Karpas-422 (cell line): ENCODE data around the gene ANK2. TPM values are rescaled to one million over a fixed set of nuclear protein-coding genes. Genes with fewer than 3 reads are reported as not detected.

Source experiments
- DNase-seq: peaks from one replicate; pipeline ENCODE4 v3.0.0-alpha.2; 2015
- H2AFZ ChIP-seq: fragments of 200-600 bp; sonication (generic); 2 replicates; pipeline ENCODE4 v1.6.1; 2014; ENCODE audit warnings: antibody characterized with exemption, low read length, mixed read lengths
- H3K27ac ChIP-seq: fragments of 200-600 bp; sonication (generic); 2 replicates; pipeline ENCODE4 v1.5.1; 2014; ENCODE audit warnings: mild to moderate bottlenecking, low read length, moderate library complexity
- H3K27me3 ChIP-seq: fragments of 200-600 bp; sonication (generic); 2 replicates; pipeline ENCODE4 v1.6.1; 2014; ENCODE audit warnings: low read length, mixed read lengths
- H3K36me3 ChIP-seq: fragments of 200-600 bp; sonication (generic); 2 replicates; pipeline ENCODE4 v1.6.1; 2014; ENCODE audit warnings: low read length, mixed read lengths; ENCODE audit not compliant: insufficient read depth
- H3K4me1 ChIP-seq: fragments of 200-600 bp; sonication (generic); 2 replicates; pipeline ENCODE4 v1.6.1; 2014; ENCODE audit warnings: mild to moderate bottlenecking, low read length, mixed read lengths
- H3K4me2 ChIP-seq: fragments of 200-600 bp; sonication (generic); 2 replicates; pipeline ENCODE4 v1.6.1; 2014; ENCODE audit warnings: low read length, low read depth, mild to moderate bottlenecking; ENCODE audit not compliant: poor library complexity, severe bottlenecking
- H3K4me3 ChIP-seq: fragments of 200-600 bp; sonication (generic); 2 replicates; pipeline ENCODE4 v1.5.1; 2014; ENCODE audit warnings: mild to moderate bottlenecking, antibody characterized with exemption, low read length, mixed read lengths
- H3K79me2 ChIP-seq: fragments of 200-600 bp; sonication (generic); 2 replicates; pipeline ENCODE4 v1.6.1; 2014; ENCODE audit warnings: mild to moderate bottlenecking, low read length, mixed read lengths
- H3K9ac ChIP-seq: fragments of 200-600 bp; sonication (generic); 2 replicates; pipeline ENCODE4 v1.6.0; 2014; ENCODE audit warnings: low read length
- H3K9me2 ChIP-seq: fragments of 200-600 bp; sonication (generic), shearing (Covaris generic); replicated peaks from 2 replicates; pipeline ENCODE4 v1.6.0; 2014; ENCODE audit warnings: mild to moderate bottlenecking, low read length, moderate library complexity; ENCODE audit not compliant: insufficient read depth
- H3K9me3 ChIP-seq: fragments of 300-700, 200-600 bp; sonication (generic); 2 replicates; pipeline ENCODE4 v1.6.1; 2014; ENCODE audit warnings: low read length, mixed read lengths
- H4K20me1 ChIP-seq: fragments of 200-600 bp; sonication (generic); 2 replicates; pipeline ENCODE4 v1.6.1; 2014; ENCODE audit warnings: mild to moderate bottlenecking, antibody characterized with exemption, low read length, low read depth; ENCODE audit not compliant: insufficient read depth
- small RNA-seq: library from RNA; depleted of rRNA; stranded (forward); fragments of <200 nt; gene quantifications from one replicate; pipeline ENCODE3, GENCODE V24; 2014
- total RNA-seq: library from RNA; depleted of rRNA; stranded (reverse); fragments of >200 nt; shearing (Covaris generic); gene quantifications from 2 replicates; pipeline ENCODE4 v1.2.3, GENCODE V29; 2014; ENCODE audit warnings: low replicate concordance

The ANK2 gene
- total RNA-seq, 1 experiment from 2014 or later, result 3.1 TPM

DNA sequence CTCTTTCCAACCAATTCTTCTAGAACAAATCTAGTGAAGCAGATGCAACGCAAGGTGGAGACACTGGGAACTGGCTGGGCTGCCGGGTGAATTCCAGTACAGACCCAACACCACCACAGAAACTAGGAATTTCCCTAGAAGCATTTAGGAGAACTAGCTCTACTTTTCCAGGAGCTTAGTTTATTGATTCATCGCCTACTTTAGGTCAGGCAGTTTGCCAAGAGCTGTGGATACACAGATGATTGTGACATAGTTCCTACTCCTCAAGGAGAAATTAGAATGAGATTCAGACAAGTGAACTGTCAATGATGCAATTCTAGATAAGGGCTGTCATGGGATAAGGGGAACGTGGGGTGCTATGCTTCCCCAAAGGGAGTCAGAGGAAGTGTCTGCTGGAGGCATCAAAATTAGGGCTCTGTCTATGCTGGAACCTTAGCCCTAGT lies 362.1 kb downstream of the ANK2 start:
- Histone ChIP-seq H2AFZ (no peak overlapping the region), H3K4me3 (no peak overlapping the region), H3K9ac (no peak overlapping the region), H3K4me1 (no peaks in the 10 kb centered on the region), H3K4me2 (no peak overlapping the region), H3K27me3 (no peaks in the 10 kb centered on the region), H4K20me1 (no peaks in the 10 kb centered on the region), H3K27ac (no peak overlapping the region), H3K36me3 (no peaks in the 10 kb centered on the region), H3K9me2 (no peaks in the 10 kb centered on the region), H3K9me3 (no peaks in the 10 kb centered on the region), H3K79me2 (no peaks in the 10 kb centered on the region)
- DNase-seq, result peak; percentile 11

DNA sequence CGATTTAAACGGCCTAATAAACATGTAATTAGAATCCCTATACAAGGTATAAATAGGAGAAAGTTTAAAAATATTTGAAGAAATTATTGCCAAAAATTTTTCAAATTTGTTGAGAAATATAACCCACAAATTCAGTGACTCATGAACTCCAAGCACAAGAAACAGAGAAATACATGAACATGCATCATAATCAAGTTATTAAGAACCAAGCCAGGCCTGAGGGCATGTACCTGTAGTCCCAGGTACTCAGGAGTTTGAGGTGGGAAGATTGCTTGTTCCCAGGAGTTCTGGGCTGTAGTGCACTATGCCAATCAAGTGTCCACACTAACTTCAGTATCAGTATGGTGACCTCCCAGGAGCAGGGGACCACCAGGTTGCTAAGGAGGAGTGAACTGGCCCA lies 370.2 kb downstream of the ANK2 start:
- no peaks in the 10 kb centered on the region for H3K79me2 ChIP-seq
- H3K9me3 ChIP-seq, result 0 out of 2 replicates have a peak, but pooled peaks cover 7% of the 10 kb centered on the region
- H3K9me2 ChIP-seq, result no peaks in the 10 kb centered on the region
- H3K4me1 ChIP-seq, result no peaks in the 10 kb centered on the region
- no peaks in the 10 kb centered on the region for H4K20me1 ChIP-seq
- no peak overlapping the region for H3K4me3 ChIP-seq
- H3K9ac ChIP-seq, result no peak overlapping the region
- DNase-seq, result peak; percentile 32
- no peaks in the 10 kb centered on the region for H3K27me3 ChIP-seq
- H3K4me2 ChIP-seq, result no peak overlapping the region
- no peak overlapping the region for H3K27ac ChIP-seq
- no peaks in the 10 kb centered on the region for H3K36me3 ChIP-seq
- H2AFZ ChIP-seq, result no peak overlapping the region

DNA sequence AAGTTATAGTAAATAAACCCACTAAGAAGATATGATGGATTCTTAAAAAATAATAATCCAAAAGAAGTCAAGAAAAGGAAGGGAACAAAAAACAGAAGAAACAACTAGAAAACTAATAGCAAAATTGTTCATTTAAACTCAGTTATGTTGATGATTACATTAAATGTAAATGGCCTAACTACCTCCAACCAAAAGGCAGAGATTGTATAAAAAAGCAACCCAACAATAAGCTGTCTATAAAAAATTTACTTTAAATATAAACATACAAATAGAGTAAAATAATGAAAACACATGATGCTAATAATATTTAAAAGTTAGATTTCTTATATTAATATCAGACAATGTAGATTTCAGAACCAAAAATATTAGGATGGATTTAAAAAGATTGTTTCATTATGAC lies 371.5 kb downstream of the ANK2 start:
- no peaks in the 10 kb centered on the region for H3K79me2 ChIP-seq
- no peak overlapping the region for H3K27ac ChIP-seq
- peak; percentile 19 for DNase-seq
- H3K9me3 ChIP-seq, result 0 out of 2 replicates have a peak, but pooled peaks cover 7% of the 10 kb centered on the region
- H3K4me1 ChIP-seq, result no peaks in the 10 kb centered on the region
- H3K4me2 ChIP-seq, result no peak overlapping the region
- no peak overlapping the region for H3K9ac ChIP-seq
- no peaks in the 10 kb centered on the region for H3K9me2 ChIP-seq
- no peak overlapping the region for H2AFZ ChIP-seq
- no peaks in the 10 kb centered on the region for H3K27me3 ChIP-seq
- H4K20me1 ChIP-seq, result no peaks in the 10 kb centered on the region
- H3K4me3 ChIP-seq, result no peak overlapping the region
- H3K36me3 ChIP-seq, result no peaks in the 10 kb centered on the region

DNA sequence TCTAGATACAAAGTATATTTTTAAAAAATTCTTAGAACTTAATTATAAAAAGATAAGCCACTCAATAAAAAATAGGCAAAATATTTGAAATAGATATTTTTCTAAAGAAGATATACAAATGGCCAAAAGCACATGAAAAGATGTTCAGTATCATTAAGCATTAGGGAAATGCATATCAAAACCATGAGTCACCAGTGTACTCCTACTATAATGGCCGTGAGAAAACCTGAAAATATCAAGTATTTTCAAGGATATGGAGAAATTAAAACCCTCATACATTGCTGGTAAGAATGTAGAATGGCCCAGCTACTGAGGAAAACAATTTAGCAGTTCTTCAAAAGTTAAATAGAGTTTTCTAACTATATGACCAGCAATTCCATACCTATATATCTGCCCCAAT lies 374.2 kb downstream of the ANK2 start:
- Histone ChIP-seq H3K9ac (no peak overlapping the region), H3K9me3 (0 out of 2 replicates have a peak, but pooled peaks cover 7% of the 10 kb centered on the region), H3K4me2 (no peak overlapping the region), H3K79me2 (no peaks in the 10 kb centered on the region), H2AFZ (no peak overlapping the region), H3K36me3 (no peaks in the 10 kb centered on the region), H3K9me2 (no peaks in the 10 kb centered on the region), H4K20me1 (no peaks in the 10 kb centered on the region), H3K4me3 (no peak overlapping the region), H3K4me1 (no peaks in the 10 kb centered on the region), H3K27me3 (no peaks in the 10 kb centered on the region), H3K27ac (no peak overlapping the region)
- DNase-seq, result peak; percentile 14

DNA sequence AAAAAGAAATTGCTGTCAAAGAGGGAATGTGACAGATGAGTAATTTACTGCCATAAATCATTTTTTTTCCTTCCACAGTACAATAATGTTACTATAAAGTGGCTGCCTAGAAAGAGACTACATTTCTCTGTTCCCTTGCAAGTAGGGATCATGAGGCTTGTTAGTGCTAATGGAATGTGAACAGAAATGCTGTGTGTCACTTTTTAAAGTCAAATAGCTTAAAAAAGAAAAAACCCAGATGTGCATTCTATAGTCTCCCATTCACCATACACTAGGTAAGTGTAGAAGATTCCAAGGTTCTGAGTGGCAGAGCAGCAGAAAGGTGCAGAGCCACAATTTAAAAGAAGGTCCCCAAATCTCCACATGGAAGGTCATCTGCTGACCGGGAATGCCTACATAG lies 383.7 kb downstream of the ANK2 start:
- Histone ChIP-seq H3K9me3 (no peaks in the 10 kb centered on the region), H3K4me3 (no peak overlapping the region), H3K9ac (no peak overlapping the region), H3K36me3 (no peaks in the 10 kb centered on the region), H3K27ac (no peak overlapping the region), H3K4me1 (peaks cover 10% of the 10 kb centered on the region), H4K20me1 (no peaks in the 10 kb centered on the region), H3K9me2 (no peaks in the 10 kb centered on the region), H2AFZ (no peak overlapping the region), H3K4me2 (no peak overlapping the region), H3K27me3 (no peaks in the 10 kb centered on the region), H3K79me2 (no peaks in the 10 kb centered on the region)
- no peak for DNase-seq

Small RNA genes lying within 50 kb of the gene (small RNA-seq; reads per million reads assigned to genes)
- gene MIR8082 (not detected), gene RN7SL184P (not detected), gene RNU1-138P (not detected)
